ENCODE data around the gene RPP21.

GRCh38 chr6:30321692-30322388 is 23.1 kb upstream of the RPP21 start:
- TF ChIP-seq CTCF (IDR thresholded peaks at IDR 0.05) (no peak), POLR2A (IDR thresholded peaks at IDR 0.05) (no peak), EP300 (IDR thresholded peaks at IDR 0.05) (no peak)
